ENCODE results near the gene ROGDI. TPM values are rescaled to one million over a fixed set of nuclear protein-coding genes. Genes with fewer than 3 reads are reported as not detected.

ROGDI gene, protein sequence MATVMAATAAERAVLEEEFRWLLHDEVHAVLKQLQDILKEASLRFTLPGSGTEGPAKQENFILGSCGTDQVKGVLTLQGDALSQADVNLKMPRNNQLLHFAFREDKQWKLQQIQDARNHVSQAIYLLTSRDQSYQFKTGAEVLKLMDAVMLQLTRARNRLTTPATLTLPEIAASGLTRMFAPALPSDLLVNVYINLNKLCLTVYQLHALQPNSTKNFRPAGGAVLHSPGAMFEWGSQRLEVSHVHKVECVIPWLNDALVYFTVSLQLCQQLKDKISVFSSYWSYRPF
- total RNA-seq: 1 to 10 TPM; 9.0 to 9.6 TPM

GRCh38 chr16:4801962-4802658, at the start of gene ROGDI:
Gene ROGDI (minus strand): TSS chr16:4802633. CDS start chr16:4802571, 62 bp downstream.
- Mint-ChIP-seq H3K36me3 (ENCODE audit: low read depth) (peaks cover 10% of the 10 kb centered on the region), H3K4me3 (peak within 1 kb of the TSS; percentile 81), H3K27me3 (no peaks in the 10 kb centered on the region), H3K27ac (peak within 1 kb of the TSS; percentile 83), H3K4me1 (peaks cover 23% of the 10 kb centered on the region), H3K9me3 (no peaks in the 10 kb centered on the region)
- ChIA-PET POLR2A (no interaction called here), CTCF (interaction anchor here (0.7 to 1.1 kb wide), 3 partner anchors 10 to 529 kb away, joined by 3 read pairs; partner anchors contain the start of gene TFAP4)
- DNase-seq: peak; percentile 89

DNA sequence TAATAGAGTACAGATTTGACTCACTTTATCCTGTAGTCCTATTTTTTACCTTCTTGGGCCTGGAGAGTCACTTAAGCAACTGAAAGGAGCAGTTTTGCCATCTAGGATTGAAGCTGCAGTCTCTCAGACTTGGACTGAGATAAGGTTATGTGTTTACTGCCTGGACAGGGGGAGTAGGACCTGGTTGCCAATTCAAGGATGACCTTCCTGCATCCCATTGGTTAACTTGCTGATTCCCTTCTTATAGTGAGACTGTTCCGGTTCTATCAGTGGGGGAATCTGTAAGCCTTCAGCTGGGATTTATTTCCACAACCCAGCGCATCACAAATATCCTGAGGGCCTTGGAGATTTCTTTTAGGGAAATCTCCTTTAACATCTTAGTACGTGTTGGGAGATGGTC, 47.8 kb upstream of the ROGDI start:
- Mint-ChIP-seq H3K4me1 (peaks cover 52% of the 10 kb centered on the region), H3K4me3 (no peak overlapping the region), H3K27me3 (no peaks in the 10 kb centered on the region), H3K27ac (no peak overlapping the region), H3K9me3 (no peaks in the 10 kb centered on the region), H3K36me3 (ENCODE audit: low read depth) (peaks cover 31% of the 10 kb centered on the region)
- ChIA-PET POLR2A (interaction anchor here (0.7 kb wide), 1 partner anchor 64 kb away, joined by 12 read pairs; no protein-coding TSS in a partner anchor), CTCF (no interaction called here)
- DNase-seq: no peak

GRCh38 chr16:4847774-4848587, 45.5 kb upstream of the ROGDI start:
- peak overlapping the region; percentile 79 for H3K4me3 Mint-ChIP-seq
- no peaks in the 10 kb centered on the region for H3K9me3 Mint-ChIP-seq
- H3K36me3 Mint-ChIP-seq (ENCODE audit: low read depth): peaks cover 33% of the 10 kb centered on the region
- no peaks in the 10 kb centered on the region for H3K27me3 Mint-ChIP-seq
- H3K4me1 Mint-ChIP-seq: peaks cover 59% of the 10 kb centered on the region
- CTCF ChIA-PET: interaction anchor here (1.1 kb wide), 1 partner anchor 20 kb away, joined by 4 read pairs; no protein-coding TSS in a partner anchor
- POLR2A ChIA-PET: no interaction called here
- peak overlapping the region; percentile 83 for H3K27ac Mint-ChIP-seq
- DNase-seq: peak; percentile 31

- ChIA-PET CTCF (interaction anchor here (1.1 kb wide), 1 partner anchor 21 kb away, joined by 4 read pairs; no protein-coding TSS in a partner anchor), POLR2A (no interaction called here)
- H3K4me3 Mint-ChIP-seq: peak within 1 kb of the TSS; percentile 80
- no peaks in the 10 kb centered on the region for H3K9me3 Mint-ChIP-seq
- H3K4me1 Mint-ChIP-seq: peaks cover 57% of the 10 kb centered on the region
- peaks cover 34% of the 10 kb centered on the region for H3K36me3 Mint-ChIP-seq (ENCODE audit: low read depth)
- DNase-seq: peak; percentile 100
- H3K27me3 Mint-ChIP-seq: no peaks in the 10 kb centered on the region
- peak within 1 kb of the TSS; percentile 91 for H3K27ac Mint-ChIP-seq
These were observed 44.7 kb upstream of the ROGDI start, which contains the start of the genes GLYR1 and UBN1 for GRCh38 chr16:4846901-4847773. Gene GLYR1 (minus strand): TSS chr16:4847288. CDS start chr16:4847265, 23 bp downstream. Gene UBN1 (plus strand): TSS chr16:4847481. CDS start chr16:4852918, 5,437 bp downstream.

GRCh38 chr16:4846503-4846900, 44.1 kb upstream of the ROGDI start:
- POLR2A ChIA-PET: no interaction called here
- H3K9me3 Mint-ChIP-seq: no peaks in the 10 kb centered on the region
- DNase-seq: peak; percentile 35
- H3K27ac Mint-ChIP-seq: peak overlapping the region; percentile 91
- peak overlapping the region; percentile 80 for H3K4me3 Mint-ChIP-seq
- peaks cover 37% of the 10 kb centered on the region for H3K36me3 Mint-ChIP-seq (ENCODE audit: low read depth)
- peaks cover 51% of the 10 kb centered on the region for H3K4me1 Mint-ChIP-seq
- CTCF ChIA-PET: no interaction called here
- H3K27me3 Mint-ChIP-seq: no peaks in the 10 kb centered on the region

DNA sequence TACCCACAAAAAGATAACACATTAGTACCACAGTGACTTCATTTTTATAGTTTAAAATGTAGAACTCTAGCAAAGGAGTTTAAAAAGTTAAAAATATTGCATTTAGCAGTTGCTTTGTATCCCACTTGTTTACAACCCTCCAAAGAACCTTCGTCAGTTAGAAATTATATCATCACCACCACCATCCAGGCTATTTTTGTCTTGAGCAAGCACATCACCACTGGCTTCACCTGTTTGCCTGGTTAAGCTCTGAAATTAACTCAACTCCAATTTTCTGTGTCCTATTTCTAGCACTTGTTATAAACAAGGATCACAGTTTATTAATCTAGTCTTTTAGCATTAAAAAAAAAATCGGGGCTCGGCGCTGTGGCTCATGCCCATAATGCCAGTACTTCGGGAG, 38.6 kb upstream of the ROGDI start:
- Mint-ChIP-seq H3K27ac (no peak overlapping the region), H3K27me3 (no peaks in the 10 kb centered on the region)
- CTCF ChIA-PET: no interaction called here

DNA sequence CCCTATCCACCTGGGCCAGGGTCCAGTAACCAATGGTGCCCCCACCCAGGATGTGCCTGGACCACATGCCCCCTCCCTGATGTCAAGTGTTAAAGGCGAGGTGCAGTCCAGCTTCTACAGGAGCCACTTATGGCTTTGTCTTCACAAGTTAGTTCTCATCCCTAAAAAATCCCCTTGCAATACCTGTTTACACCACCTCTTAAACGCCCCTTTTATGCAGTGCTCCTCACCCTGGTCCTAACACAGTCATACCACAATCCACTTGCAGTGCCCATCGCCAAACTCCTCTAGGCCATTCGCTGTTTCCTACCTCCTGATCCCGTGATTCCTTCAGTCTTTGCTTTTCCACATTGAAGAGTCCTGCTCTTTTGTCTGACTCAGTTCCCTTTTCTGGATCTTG, 37.5 kb upstream of the ROGDI start:
- ChIA-PET POLR2A (no interaction called here), CTCF (no interaction called here)
- no peak overlapping the region for H3K27ac Mint-ChIP-seq
- no peaks in the 10 kb centered on the region for H3K27me3 Mint-ChIP-seq
- no peaks in the 10 kb centered on the region for H3K9me3 Mint-ChIP-seq
- H3K4me3 Mint-ChIP-seq: no peak overlapping the region
- H3K4me1 Mint-ChIP-seq: peaks cover 5% of the 10 kb centered on the region
- DNase-seq: no peak
- peaks cover 57% of the 10 kb centered on the region for H3K36me3 Mint-ChIP-seq (ENCODE audit: low read depth)

More for the DNA sequence above, 38.6 kb upstream of the ROGDI start:
- H3K36me3 Mint-ChIP-seq (ENCODE audit: low read depth): peaks cover 64% of the 10 kb centered on the region
- peaks cover 14% of the 10 kb centered on the region for H3K4me1 Mint-ChIP-seq
- H3K9me3 Mint-ChIP-seq: no peaks in the 10 kb centered on the region
- POLR2A ChIA-PET: no interaction called here
- DNase-seq: no peak
- H3K4me3 Mint-ChIP-seq: no peak overlapping the region

DNA sequence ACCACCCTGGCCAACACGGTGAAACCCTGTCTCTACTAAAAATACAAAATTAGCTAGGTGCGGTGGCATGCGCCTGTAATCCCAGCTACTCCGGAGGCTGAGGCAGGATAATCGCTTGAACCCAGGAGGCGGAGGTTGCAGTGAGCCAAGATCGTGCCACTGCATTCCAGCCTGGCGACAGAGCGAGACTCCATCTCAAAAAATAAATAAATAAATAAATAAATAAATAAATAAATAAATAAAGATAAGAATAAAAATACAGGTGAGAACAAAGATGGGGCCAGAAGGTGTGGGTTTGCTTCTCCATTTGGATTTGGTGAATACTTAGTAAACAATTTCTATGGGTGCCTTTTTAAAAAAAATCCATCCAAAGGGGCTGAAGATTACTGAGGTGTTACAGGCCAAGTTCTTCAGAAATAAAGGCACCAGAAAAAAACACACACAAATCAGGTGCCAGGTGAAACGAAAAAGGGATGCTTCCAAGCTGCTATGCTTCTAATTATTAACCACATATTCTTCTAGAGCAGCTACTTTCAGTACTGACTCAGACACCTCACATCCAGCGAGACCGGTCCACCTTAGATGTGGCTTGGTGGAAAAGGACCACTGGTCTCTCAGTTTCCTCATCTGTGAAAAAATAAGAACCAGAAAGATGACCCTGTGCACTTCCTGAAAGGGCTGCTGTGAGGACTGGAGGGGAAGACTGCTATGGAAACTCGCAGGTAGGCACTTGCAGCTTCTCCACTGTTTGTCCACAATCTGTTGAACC, 35.5 kb upstream of the ROGDI start:
- H3K27me3 Mint-ChIP-seq: no peaks in the 10 kb centered on the region
- no peak for DNase-seq
- no peak overlapping the region for H3K4me3 Mint-ChIP-seq
- no peak overlapping the region for H3K27ac Mint-ChIP-seq
- H3K9me3 Mint-ChIP-seq: no peaks in the 10 kb centered on the region
- peaks cover 8% of the 10 kb centered on the region for H3K4me1 Mint-ChIP-seq
- POLR2A ChIA-PET: no interaction called here
- CTCF ChIA-PET: no interaction called here
- H3K36me3 Mint-ChIP-seq (ENCODE audit: low read depth): peaks cover 52% of the 10 kb centered on the region

- Mint-ChIP-seq H3K9me3 (no peaks in the 10 kb centered on the region), H3K36me3 (ENCODE audit: low read depth) (peaks cover 58% of the 10 kb centered on the region), H3K4me3 (no peak overlapping the region), H3K27me3 (no peaks in the 10 kb centered on the region), H3K27ac (no peak overlapping the region), H3K4me1 (peaks cover 8% of the 10 kb centered on the region)
- DNase-seq: no peak
- ChIA-PET CTCF (no interaction called here), POLR2A (no interaction called here)
These were observed 34.3 kb upstream of the ROGDI start for GRCh38 chr16:4836727-4837126.

- H3K27ac Mint-ChIP-seq: no peak overlapping the region
- ChIA-PET POLR2A (no interaction called here), CTCF (interaction anchor here (0.6 to 1.4 kb wide), 4 partner anchors 9 to 776 kb away, joined by 3 to 4 read pairs (median 3); no protein-coding TSS in a partner anchor)
- no peak for DNase-seq
- peaks cover 8% of the 10 kb centered on the region for H3K4me1 Mint-ChIP-seq
- no peaks in the 10 kb centered on the region for H3K9me3 Mint-ChIP-seq
- H3K27me3 Mint-ChIP-seq: no peaks in the 10 kb centered on the region
- H3K4me3 Mint-ChIP-seq: no peak overlapping the region
- H3K36me3 Mint-ChIP-seq (ENCODE audit: low read depth): peaks cover 52% of the 10 kb centered on the region
These were observed 31.2 kb upstream of the ROGDI start for GRCh38 chr16:4833584-4833983.

DNA sequence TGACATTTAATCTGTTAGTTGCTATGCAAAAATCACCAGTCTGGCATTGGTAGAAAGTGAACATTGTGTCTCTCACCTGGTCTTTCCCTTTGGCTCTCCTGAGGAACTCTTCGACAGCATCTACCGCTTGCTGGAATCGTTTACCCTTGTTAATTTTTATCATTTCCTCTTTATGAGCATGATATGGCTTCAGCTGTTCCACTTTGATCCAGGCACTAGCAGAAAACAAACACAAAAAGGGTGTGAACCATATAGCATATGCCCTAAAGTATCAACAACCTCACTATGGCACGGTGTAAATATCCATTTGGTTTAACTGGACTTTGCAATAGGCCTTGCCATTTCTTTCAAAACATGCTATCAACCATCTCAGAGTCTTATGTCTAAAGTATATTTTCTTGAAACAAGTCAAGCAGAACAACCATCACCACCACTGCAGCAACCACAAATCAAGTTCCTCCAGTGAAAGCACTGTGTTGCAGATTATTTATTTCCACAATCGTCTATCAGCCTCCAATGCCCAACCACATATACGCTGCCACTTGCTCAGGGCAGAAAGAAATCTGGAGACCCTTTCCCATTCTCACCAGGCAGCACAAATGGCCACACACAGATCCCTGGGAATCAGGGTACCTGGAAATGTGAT, 30.4 kb upstream of the ROGDI start:
- Mint-ChIP-seq H3K9me3 (no peaks in the 10 kb centered on the region), H3K4me3 (no peak overlapping the region), H3K27ac (no peak overlapping the region), H3K27me3 (no peaks in the 10 kb centered on the region), H3K36me3 (ENCODE audit: low read depth) (peaks cover 50% of the 10 kb centered on the region), H3K4me1 (peaks cover 8% of the 10 kb centered on the region)
- no peak for DNase-seq
- ChIA-PET POLR2A (no interaction called here), CTCF (no interaction called here)

All from activated CD4-positive, alpha-beta T cell treated with anti-CD3 and anti-CD28 coated beads, Interleukin-2, amount 10 ng/mL, durations not matched to agents 7 days and 5 days (primary cell).